ENCODE results near the gene PRDM1.

GRCh38 chr6:106154326-106154725 is 68.2 kb downstream of the PRDM1 start:
- TF ChIP-seq CTCF (conservative IDR thresholded peaks at IDR 0.05 in 1 of 2, IDR thresholded peaks at IDR 0.05 in 1 of 2; ENCODE audit: extremely low read depth in 1 of 2, insufficient read depth in 1 of 2, low read depth in 1 of 2, low read length in 2 of 2) (no peak), EZH2 (IDR thresholded peaks at IDR 0.05; ENCODE audit: borderline replicate concordance, low read length) (no peak)

Measured in mammary epithelial cell (primary cell).